Calu3 (cell line): ENCODE measurements around the gene DCAF12. TPM values are rescaled to one million over a fixed set of nuclear protein-coding genes. Genes with fewer than 3 reads are reported as not detected.
"Not testable (repeated sequence)": the region's sequence is repeated elsewhere in the genome, so short reads cannot be mapped to it uniquely, and the experiment has no call there.

Experiments
- BruUV-seq: library from RNA; stranded (reverse); fragments of 400-500 nt; replicated peaks from 2 replicates; lab custom pipeline; 2021; lab: Mats Ljungman, UMichigan
- CTCF ChIA-PET: fragments of 300-600 bp; sonication (Branson Sonifier 250); formaldehyde crosslinking; loops from one replicate; lab custom pipeline; 2022; ENCODE audit warnings: antibody characterized with exemption; lab: Charles Lee
- DNase-seq: peaks from one replicate; pipeline ENCODE4 v3.0.0; 2022
- H3K27ac Mint-ChIP-seq: one replicate; pipeline ENCODE4 v1.8.0; 2022; ENCODE audit warnings: mixed read lengths; ENCODE audit not compliant: unreplicated experiment
- H3K27me3 Mint-ChIP-seq: one replicate; pipeline ENCODE4 v1.8.0; 2022; ENCODE audit warnings: mixed read lengths; ENCODE audit not compliant: unreplicated experiment
- H3K36me3 Mint-ChIP-seq: one replicate; pipeline ENCODE4 v1.8.0; 2022; ENCODE audit warnings: mild to moderate bottlenecking, moderate library complexity, mixed read lengths; ENCODE audit not compliant: insufficient read depth, unreplicated experiment
- H3K4me1 Mint-ChIP-seq: one replicate; pipeline ENCODE4 v1.8.0; 2022; ENCODE audit warnings: mild to moderate bottlenecking, low read depth, mixed read lengths; ENCODE audit not compliant: unreplicated experiment
- H3K4me3 Mint-ChIP-seq: one replicate; pipeline ENCODE4 v1.8.0; 2022; ENCODE audit warnings: mild to moderate bottlenecking, low read depth, moderate library complexity, mixed read lengths; ENCODE audit not compliant: unreplicated experiment
- H3K9me3 Mint-ChIP-seq: one replicate; pipeline ENCODE4 v1.8.0; 2022; ENCODE audit warnings: low read depth, mixed read lengths; ENCODE audit not compliant: unreplicated experiment
- intact Hi-C: fragments of 100-400 bp; cut with micrococcal nuclease; formaldehyde crosslinking; loops from one replicate; pipeline ENCODE4 v1.10.0; 2022; ENCODE audit not compliant: unreplicated experiment
- total RNA-seq: library from RNA; stranded (reverse); gene quantifications from 2 replicates; pipeline ENCODE4 v1.2.3, GENCODE V29; 2022
- TF ChIP-seq, protein P1 (sequence below): fragments of 200-600 bp; IDR thresholded peaks from one replicate; pipeline ENCODE4 v1.8.0; 2022; ENCODE audit warnings: antibody characterized with exemption; ENCODE audit not compliant: unreplicated experiment

The DCAF12 gene
- total RNA-seq, 1 experiment from 2014 or later = 20.8 TPM

DNA sequence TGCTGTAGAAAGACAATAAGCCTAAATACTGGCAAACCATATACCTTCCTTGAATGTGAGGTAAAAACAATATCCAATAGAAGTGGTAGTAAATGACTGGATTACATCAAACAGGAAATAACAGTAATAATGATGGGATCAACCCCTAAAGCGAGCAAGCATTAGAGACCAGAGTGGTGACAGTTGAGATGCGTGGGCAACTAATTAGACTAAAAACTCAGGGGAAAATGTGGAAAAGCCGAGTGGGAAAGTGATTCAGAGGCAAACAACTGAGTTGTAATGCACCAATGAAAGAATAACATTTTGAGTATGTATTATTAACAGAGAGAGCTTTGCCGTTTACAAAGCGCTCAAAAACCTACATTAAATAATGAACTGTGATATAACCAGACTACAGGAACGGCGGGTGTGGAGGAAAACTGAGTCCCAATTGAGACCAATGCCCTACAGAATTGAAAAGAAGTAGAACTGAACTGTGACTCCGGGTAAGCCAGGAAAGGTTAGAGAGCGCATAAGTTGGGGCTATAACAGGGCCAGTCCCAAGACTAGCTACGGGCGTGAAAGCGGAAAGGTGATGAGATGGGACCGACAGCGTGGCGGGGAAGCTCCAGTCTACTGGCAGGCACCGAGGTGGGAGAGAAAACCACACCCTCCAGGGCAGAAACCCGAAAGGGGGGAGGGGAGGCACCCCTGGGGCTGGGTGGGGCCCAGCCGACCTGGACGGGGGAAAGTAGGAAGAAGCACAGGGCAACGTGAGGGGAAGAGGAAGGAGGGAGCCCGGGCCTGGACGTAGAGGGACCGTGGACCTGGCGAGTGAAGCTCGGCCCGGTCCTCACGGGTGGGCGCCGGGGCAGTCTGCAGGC is 78.4 kb downstream of the DCAF12 start:
- peaks cover 17% of the 10 kb centered on the region for H3K4me1 Mint-ChIP-seq
- intact Hi-C loops = loop anchor here (10.0 kb wide), 1 partner anchor 103 kb away; no protein-coding TSS in a partner anchor
- TF ChIP-seq, protein P1, sequence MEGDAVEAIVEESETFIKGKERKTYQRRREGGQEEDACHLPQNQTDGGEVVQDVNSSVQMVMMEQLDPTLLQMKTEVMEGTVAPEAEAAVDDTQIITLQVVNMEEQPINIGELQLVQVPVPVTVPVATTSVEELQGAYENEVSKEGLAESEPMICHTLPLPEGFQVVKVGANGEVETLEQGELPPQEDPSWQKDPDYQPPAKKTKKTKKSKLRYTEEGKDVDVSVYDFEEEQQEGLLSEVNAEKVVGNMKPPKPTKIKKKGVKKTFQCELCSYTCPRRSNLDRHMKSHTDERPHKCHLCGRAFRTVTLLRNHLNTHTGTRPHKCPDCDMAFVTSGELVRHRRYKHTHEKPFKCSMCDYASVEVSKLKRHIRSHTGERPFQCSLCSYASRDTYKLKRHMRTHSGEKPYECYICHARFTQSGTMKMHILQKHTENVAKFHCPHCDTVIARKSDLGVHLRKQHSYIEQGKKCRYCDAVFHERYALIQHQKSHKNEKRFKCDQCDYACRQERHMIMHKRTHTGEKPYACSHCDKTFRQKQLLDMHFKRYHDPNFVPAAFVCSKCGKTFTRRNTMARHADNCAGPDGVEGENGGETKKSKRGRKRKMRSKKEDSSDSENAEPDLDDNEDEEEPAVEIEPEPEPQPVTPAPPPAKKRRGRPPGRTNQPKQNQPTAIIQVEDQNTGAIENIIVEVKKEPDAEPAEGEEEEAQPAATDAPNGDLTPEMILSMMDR = no peak
- peak; percentile 24 for DNase-seq
- H3K9me3 Mint-ChIP-seq = no peaks in the 10 kb centered on the region
- peaks cover 57% of the 10 kb centered on the region for H3K36me3 Mint-ChIP-seq
- H3K4me3 Mint-ChIP-seq = peak overlapping the region; percentile 94
- BruUV-seq = no TSS peak
- CTCF ChIA-PET = interaction anchor here (0.7 to 2.5 kb wide), 2 partner anchors 26 to 1610 kb away, joined by 4 to 15 read pairs; partner anchors contain the start of genes CCDC107 and RMRP
- peak overlapping the region; percentile 99 for H3K27ac Mint-ChIP-seq
- no peaks in the 10 kb centered on the region for H3K27me3 Mint-ChIP-seq

DNA sequence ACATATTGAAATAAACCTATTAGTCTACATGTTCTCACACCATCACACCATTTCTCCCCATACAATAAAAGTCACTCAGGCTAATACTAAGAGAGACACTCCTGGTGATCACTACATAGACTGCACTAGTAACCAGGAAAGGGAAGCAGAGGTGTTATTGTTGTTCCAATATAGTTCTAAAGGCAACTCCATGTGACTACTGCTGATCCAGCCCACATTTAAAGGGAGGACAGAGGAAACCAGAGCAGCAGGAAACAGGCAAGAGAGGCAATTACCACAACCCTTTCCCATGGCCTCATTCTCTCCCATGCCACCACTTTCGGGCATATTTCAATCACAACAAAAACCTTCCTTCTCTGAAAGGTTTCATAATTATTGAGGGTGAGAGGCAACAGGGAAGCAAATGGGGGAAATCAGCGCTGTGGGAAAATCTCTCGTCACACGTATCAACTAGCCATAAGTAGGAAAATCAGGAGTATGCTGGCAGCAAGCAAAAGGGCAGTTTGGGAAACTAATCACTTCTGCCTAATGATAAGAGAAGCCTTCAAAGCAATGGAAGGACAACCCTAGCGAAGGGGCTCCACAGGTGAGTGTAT is 79.6 kb downstream of the DCAF12 start:
- no TSS peak for BruUV-seq
- Mint-ChIP-seq H3K27me3 (no peaks in the 10 kb centered on the region), H3K4me3 (peak overlapping the region; percentile 94), H3K36me3 (peaks cover 62% of the 10 kb centered on the region), H3K4me1 (peaks cover 17% of the 10 kb centered on the region), H3K9me3 (no peaks in the 10 kb centered on the region), H3K27ac (peak overlapping the region; percentile 70)
- TF ChIP-seq, protein P1 = no peak
- intact Hi-C loops = loop anchor here (10.0 kb wide), 1 partner anchor 102 kb away; no protein-coding TSS in a partner anchor
- CTCF ChIA-PET = no interaction called here
- no peak for DNase-seq

DNA sequence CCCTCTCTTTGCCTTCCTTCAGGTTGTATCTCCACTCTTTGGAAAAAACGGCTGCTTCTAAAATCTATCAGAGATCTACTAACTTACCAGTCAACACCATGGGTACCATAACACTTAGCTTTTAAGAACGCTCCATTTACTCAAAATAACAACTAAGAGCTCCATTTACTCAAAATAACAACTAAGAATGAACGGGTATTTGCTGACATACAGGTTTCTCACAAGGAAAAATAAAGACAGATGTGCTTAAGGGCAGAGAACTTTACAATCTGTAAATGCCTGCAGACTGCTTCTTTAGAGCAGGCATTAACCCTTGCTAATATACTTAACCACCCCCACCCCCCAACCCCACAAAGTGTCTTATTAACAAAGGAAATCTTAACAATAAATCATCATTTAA is 80.6 kb downstream of the DCAF12 start:
- H3K27ac Mint-ChIP-seq = no peak overlapping the region
- peaks cover 17% of the 10 kb centered on the region for H3K4me1 Mint-ChIP-seq
- intact Hi-C loops = loop anchor here (10.0 kb wide), 1 partner anchor 101 kb away; no protein-coding TSS in a partner anchor
- CTCF ChIA-PET = interaction anchor here (0.7 kb wide), 2 partner anchors 30 to 209 kb away, joined by 3 to 4 read pairs; no protein-coding TSS in a partner anchor
- BruUV-seq = no TSS peak
- H3K4me3 Mint-ChIP-seq = peak overlapping the region; percentile 13
- H3K36me3 Mint-ChIP-seq = peaks cover 62% of the 10 kb centered on the region
- no peaks in the 10 kb centered on the region for H3K27me3 Mint-ChIP-seq
- TF ChIP-seq, protein P1 = no peak
- DNase-seq = no peak
- H3K9me3 Mint-ChIP-seq = no peaks in the 10 kb centered on the region

DNA sequence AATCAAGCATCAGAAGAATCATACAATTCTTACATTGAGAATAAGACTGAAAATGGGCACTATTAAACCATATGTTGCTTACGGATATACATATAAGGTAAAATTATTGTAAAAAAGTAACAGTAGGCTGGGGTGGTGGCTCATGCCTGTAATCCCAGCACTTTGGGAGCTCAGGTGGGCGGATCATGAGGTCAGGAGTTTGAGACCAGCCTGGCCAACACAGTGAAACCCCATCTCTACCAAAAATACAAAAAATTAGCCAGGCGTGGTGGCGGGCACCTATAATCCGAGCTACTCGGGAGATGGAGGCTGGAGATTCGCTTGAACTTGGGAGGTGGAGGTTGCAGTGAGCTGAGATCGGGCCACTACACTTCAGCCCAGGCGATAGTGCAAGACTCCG is 84.4 kb downstream of the DCAF12 start:
- intact Hi-C loops = loop anchor here (10.0 kb wide), 1 partner anchor 97 kb away; no protein-coding TSS in a partner anchor
- H3K27me3 Mint-ChIP-seq, H3K9me3 Mint-ChIP-seq, CTCF ChIA-PET, H3K4me3 Mint-ChIP-seq, BruUV-seq, H3K27ac Mint-ChIP-seq, DNase-seq: not testable (repeated sequence)
- Mint-ChIP-seq H3K4me1 (peaks cover 13% of the 10 kb centered on the region), H3K36me3 (peaks cover 42% of the 10 kb centered on the region)

DNA sequence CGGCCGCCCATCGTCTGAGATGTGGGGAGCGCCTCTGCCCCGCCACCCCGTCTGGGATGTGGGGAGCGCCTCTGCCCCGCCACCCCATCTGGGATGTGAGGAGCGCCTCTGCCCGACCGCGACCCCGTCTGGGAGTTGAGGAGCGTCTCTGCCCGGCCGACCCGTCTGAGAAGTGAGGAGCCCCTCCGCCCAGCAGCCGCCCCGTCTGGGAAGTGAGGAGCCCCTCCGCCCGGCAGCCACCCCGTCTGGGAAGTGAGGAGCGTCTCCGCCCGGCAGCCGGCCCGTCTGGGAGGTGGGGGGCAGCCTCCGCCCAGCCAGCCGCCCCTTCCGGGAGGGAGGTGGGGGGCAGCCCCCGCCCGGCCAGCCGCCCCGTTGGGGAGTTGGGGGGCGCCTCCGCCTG is 87.6 kb downstream of the DCAF12 start:
- H3K4me3 Mint-ChIP-seq, H3K27ac Mint-ChIP-seq, BruUV-seq, intact Hi-C loops, H3K27me3 Mint-ChIP-seq, DNase-seq, CTCF ChIA-PET, H3K9me3 Mint-ChIP-seq: not testable (repeated sequence)
- Mint-ChIP-seq H3K36me3 (peaks cover 23% of the 10 kb centered on the region), H3K4me1 (peaks cover 11% of the 10 kb centered on the region)
